Astrocyte (in vitro differentiated cells and primary cell): ENCODE data around the gene NFKB1.

Source experiments
- CTCF ChIP-seq: IDR thresholded peaks from 2 replicates; pipeline ENCODE4 v1.5.1; 2011; ENCODE audit warnings: low read depth, mild to moderate bottlenecking, inconsistent platforms, low read length, moderate library complexity; ENCODE audit not compliant: insufficient read depth
- EZH2 ChIP-seq: IDR thresholded peaks from 2 replicates; pipeline ENCODE4 v1.6.1; 2012; ENCODE audit warnings: mild to moderate bottlenecking, low read length, inconsistent platforms; ENCODE audit not compliant: insufficient read depth

- no peak for TF ChIP-seq CTCF
- TF ChIP-seq EZH2 = no peak
Measured at GRCh38 chr4:102560115-102560514, 59.0 kb downstream of the NFKB1 start.
